Osteoblast (primary cell): ENCODE data around the gene MANSC1. TPM values are rescaled to one million over a fixed set of nuclear protein-coding genes. Genes with fewer than 3 reads are reported as not detected.

Source experiments
- DNase-seq: peaks from one replicate; pipeline ENCODE4 v3.0.0; 2011; ENCODE audit warnings: low spot score, mixed read lengths; ENCODE audit not compliant: insufficient read length; ENCODE audit errors: missing footprints
- H2AFZ ChIP-seq: 2 replicates; pipeline ENCODE4 v1.6.0; 2011; ENCODE audit warnings: mild to moderate bottlenecking, low read length
- H3K27ac ChIP-seq: 2 replicates; pipeline ENCODE4 v1.5.1; 2011; ENCODE audit warnings: mild to moderate bottlenecking, low read depth, low read length, moderate library complexity
- H3K27me3 ChIP-seq: 2 replicates; pipeline ENCODE4 v1.6.0; 2012; ENCODE audit warnings: mild to moderate bottlenecking, control low read depth, inconsistent platforms, low read length, moderate library complexity; ENCODE audit not compliant: insufficient read depth
- H3K36me3 ChIP-seq: 2 replicates; pipeline ENCODE4 v1.5.1; 2011; ENCODE audit warnings: mild to moderate bottlenecking, low read length, control low read depth, moderate library complexity; ENCODE audit not compliant: insufficient read depth
- H3K4me1 ChIP-seq: 2 replicates; pipeline ENCODE4 v1.5.1; 2011; ENCODE audit warnings: mild to moderate bottlenecking, low read length, control low read depth, moderate library complexity; ENCODE audit not compliant: insufficient read depth
- H3K4me2 ChIP-seq: 2 replicates; pipeline ENCODE4 v1.6.0; 2011; ENCODE audit warnings: mild to moderate bottlenecking, low read length; ENCODE audit not compliant: insufficient read depth
- H3K4me3 ChIP-seq: fragments of 200-600 bp; sonication (generic); 3 replicates; pipeline ENCODE4 v1.5.1; 2012; ENCODE audit warnings: mild to moderate bottlenecking, low read length, inconsistent platforms; ENCODE audit not compliant: insufficient read depth
- H3K79me2 ChIP-seq: 2 replicates; pipeline ENCODE4 v1.6.0; 2012; ENCODE audit warnings: mild to moderate bottlenecking, low read length, control low read depth, inconsistent platforms; ENCODE audit not compliant: insufficient read depth
- H3K9me3 ChIP-seq: 2 replicates; pipeline ENCODE4 v1.5.1; 2011; ENCODE audit warnings: low read depth, low read length, control low read depth
- H4K20me1 ChIP-seq: 2 replicates; pipeline ENCODE4 v1.6.0; 2012; ENCODE audit warnings: mild to moderate bottlenecking, low read length, control low read depth; ENCODE audit not compliant: insufficient read depth
- total RNA-seq: library from RNA; depleted of rRNA; stranded (reverse); fragments of >200 nt; gene quantifications from 2 replicates; pipeline ENCODE4 v1.2.3, GENCODE V29; 2012
- TF ChIP-seq, protein P1 (sequence below): IDR thresholded peaks from 2 replicates; pipeline ENCODE4 v1.5.1; 2011; ENCODE audit warnings: mild to moderate bottlenecking, low read depth, low read length, moderate library complexity; ENCODE audit errors: extremely low read depth

The MANSC1 gene
- total RNA-seq, 1 donor: 3.3 TPM

- Histone ChIP-seq H3K27me3 (no peaks in the 10 kb centered on the region), H3K27ac (no peak overlapping the region), H3K4me3 (no peak overlapping the region), H3K9me3 (no peaks in the 10 kb centered on the region), H3K36me3 (peaks cover 3% of the 10 kb centered on the region), H3K79me2 (no peaks in the 10 kb centered on the region), H3K4me2 (no peak overlapping the region), H2AFZ (no peak overlapping the region), H4K20me1 (no peaks in the 10 kb centered on the region), H3K4me1 (peaks cover 2% of the 10 kb centered on the region)
- DNase-seq: no peak
- TF ChIP-seq, protein P1, sequence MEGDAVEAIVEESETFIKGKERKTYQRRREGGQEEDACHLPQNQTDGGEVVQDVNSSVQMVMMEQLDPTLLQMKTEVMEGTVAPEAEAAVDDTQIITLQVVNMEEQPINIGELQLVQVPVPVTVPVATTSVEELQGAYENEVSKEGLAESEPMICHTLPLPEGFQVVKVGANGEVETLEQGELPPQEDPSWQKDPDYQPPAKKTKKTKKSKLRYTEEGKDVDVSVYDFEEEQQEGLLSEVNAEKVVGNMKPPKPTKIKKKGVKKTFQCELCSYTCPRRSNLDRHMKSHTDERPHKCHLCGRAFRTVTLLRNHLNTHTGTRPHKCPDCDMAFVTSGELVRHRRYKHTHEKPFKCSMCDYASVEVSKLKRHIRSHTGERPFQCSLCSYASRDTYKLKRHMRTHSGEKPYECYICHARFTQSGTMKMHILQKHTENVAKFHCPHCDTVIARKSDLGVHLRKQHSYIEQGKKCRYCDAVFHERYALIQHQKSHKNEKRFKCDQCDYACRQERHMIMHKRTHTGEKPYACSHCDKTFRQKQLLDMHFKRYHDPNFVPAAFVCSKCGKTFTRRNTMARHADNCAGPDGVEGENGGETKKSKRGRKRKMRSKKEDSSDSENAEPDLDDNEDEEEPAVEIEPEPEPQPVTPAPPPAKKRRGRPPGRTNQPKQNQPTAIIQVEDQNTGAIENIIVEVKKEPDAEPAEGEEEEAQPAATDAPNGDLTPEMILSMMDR: no peak
These were observed 23.1 kb upstream of the MANSC1 start for GRCh38 chr12:12372946-12373722.

DNA sequence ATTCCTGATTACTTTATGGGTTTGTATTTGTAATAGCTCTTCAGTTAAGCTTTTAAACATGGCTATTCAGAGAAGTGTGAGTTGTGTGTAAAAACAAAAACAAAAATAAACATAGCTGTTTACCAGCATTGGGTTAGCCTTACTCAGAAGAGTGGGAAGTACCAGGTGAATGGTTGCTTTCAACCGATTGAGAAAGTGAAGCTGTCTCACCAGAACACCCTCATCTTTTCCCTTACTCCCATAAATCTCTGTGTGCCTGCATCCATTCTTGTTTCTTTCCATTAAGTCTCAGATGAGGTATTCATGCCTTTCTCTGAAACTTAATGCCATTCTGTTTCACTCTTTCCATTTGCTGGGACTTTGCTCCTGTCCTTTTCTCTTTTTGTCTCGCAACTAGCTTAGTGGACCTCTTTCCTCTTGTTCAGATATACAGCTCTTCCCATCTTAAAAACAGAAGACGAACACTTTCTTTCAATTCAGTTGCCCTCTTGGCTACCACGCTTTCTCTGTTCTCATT is 17.5 kb upstream of the MANSC1 start:
- no peak for DNase-seq
- no peak overlapping the region for H2AFZ ChIP-seq
- no peaks in the 10 kb centered on the region for H3K79me2 ChIP-seq
- no peaks in the 10 kb centered on the region for H3K9me3 ChIP-seq
- TF ChIP-seq, protein P1: no peak
- H3K4me2 ChIP-seq: no peak overlapping the region
- H3K36me3 ChIP-seq: peaks cover 10% of the 10 kb centered on the region
- peaks cover 2% of the 10 kb centered on the region for H3K4me1 ChIP-seq
- no peak overlapping the region for H3K4me3 ChIP-seq
- H4K20me1 ChIP-seq: no peaks in the 10 kb centered on the region
- H3K27ac ChIP-seq: no peak overlapping the region
- H3K27me3 ChIP-seq: no peaks in the 10 kb centered on the region

GRCh38 chr12:12366701-12367481 is 16.8 kb upstream of the MANSC1 start:
- Histone ChIP-seq H3K27ac (no peak overlapping the region), H3K27me3 (no peaks in the 10 kb centered on the region), H3K4me1 (peaks cover 2% of the 10 kb centered on the region), H3K4me2 (no peak overlapping the region), H3K9me3 (no peaks in the 10 kb centered on the region), H3K36me3 (peaks cover 10% of the 10 kb centered on the region), H2AFZ (no peak overlapping the region), H3K4me3 (no peak overlapping the region), H3K79me2 (no peaks in the 10 kb centered on the region), H4K20me1 (no peaks in the 10 kb centered on the region)
- no peak for DNase-seq
- TF ChIP-seq, protein P1: no peak

DNA sequence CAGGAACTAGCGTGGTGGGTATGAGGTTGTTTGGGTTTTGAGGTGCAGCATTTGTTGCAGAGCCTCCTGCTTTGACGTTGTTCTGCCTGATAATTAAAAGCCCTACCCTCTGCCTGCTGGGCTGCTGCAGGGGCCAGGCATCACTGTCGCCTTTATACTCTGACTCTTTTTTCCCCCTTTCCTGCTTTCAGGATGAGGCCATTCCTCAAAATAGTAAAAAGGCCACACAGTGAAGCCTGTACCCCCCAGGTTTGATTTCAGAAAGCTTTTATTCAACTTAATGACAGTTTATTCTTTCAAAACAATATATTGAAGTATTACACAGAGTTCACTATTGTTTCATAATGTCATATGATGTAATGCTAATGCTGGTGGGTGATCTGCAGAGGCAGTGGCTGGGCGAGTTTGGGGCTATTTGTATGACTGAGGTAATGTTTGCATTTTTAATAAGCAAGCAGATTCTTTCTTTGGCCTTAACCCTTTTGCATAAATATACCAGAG is 15.9 kb upstream of the MANSC1 start:
- H2AFZ ChIP-seq: no peak overlapping the region
- H3K79me2 ChIP-seq: peaks cover 7% of the 10 kb centered on the region
- no peaks in the 10 kb centered on the region for H4K20me1 ChIP-seq
- no peak overlapping the region for H3K27ac ChIP-seq
- TF ChIP-seq, protein P1: no peak
- H3K4me1 ChIP-seq: peaks cover 2% of the 10 kb centered on the region
- no peak overlapping the region for H3K4me3 ChIP-seq
- no peak for DNase-seq
- no peaks in the 10 kb centered on the region for H3K9me3 ChIP-seq
- H3K27me3 ChIP-seq: no peaks in the 10 kb centered on the region
- no peak overlapping the region for H3K4me2 ChIP-seq
- peaks cover 10% of the 10 kb centered on the region for H3K36me3 ChIP-seq
